ENCODE data around the gene CAPZB. TPM values are rescaled to one million over a fixed set of nuclear protein-coding genes. Genes with fewer than 3 reads are reported as not detected.

CAPZB gene
- total and polyA plus RNA-seq, 12 donors = 99.7 to 386 (median 164) TPM

DNA sequence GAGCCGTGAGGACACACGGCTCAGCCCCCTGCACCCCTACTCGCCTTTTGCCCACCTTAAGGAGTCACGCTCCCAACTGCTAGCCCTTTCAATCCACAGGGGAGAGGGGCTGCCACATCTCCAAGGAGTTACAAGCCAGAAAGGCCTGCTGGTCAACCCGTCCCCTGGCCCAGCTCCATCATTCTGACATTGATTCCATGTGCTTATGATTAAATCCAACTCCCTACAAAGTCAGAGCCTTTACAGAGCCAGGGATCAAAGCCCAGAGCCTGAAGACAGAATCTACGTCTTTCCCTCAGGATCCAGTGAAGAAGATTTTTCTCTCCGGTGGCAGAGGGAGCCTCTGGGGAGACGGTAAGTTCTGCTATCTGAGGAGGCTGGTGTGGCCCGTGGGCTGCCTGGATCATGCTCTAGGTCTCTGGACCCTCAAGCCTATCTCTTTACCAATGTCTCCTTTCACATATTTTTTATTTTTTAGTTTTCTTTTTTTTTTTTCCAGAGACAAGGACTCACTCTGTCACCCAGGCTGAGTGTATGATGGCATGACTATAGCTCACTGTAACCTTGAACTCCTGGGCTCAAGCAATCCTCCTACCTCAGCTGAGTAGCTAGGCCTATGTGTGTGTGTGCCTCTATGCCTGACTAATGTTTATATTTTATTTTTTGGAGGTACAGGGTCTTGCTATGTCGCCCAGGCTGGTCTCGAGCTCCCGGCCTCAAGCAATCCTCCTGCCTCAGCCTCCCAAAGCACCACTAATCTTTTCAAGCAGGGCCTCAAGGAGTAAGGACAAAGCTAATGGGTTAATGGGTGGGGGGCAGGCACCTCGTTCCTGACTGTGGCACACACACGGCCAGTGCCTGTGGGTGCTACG lies 111.9 kb downstream of the CAPZB start:
- intact Hi-C loops (cut with DNase I) = no loop called here
- peaks cover 21 to 38% of the 10 kb centered on the region in 2 donors for H3K4me1 ChIP-seq (replicated peaks in 1 of 2)
- peak in 6 of 7 donors; percentile 46 to 72 (median 64) for DNase-seq

GRCh38 chr1:19372602-19373001 lies 112.7 kb downstream of the CAPZB start:
- Histone ChIP-seq H3K36me3 (replicated peaks in 1 of 2) (peaks cover 0 to 35% of the 10 kb centered on the region in 2 donors), H3K27me3 (no peaks in the 10 kb centered on the region), H3K4me3 (no peak overlapping the region), H3K4me1 (replicated peaks in 1 of 2) (peaks cover 21 to 40% of the 10 kb centered on the region in 2 donors), H3K9me3 (replicated peaks in 1 of 3) (no peaks in the 10 kb centered on the region), H3K27ac (peak overlapping the region; percentile 60 to 89 (median 77))
- intact Hi-C loops (cut with DNase I) = no loop called here
- WGBS, 4 donors = 34 to 100% (median 71%) methylated on average over 3 to 7 of the region's 7 CpGs
- DNase-seq = peak in 4 of 7 donors; percentile 35 to 73 (median 56)
- TF ChIP-seq POLR2A (IDR thresholded peaks at IDR 0.05) (no peak), CTCF (IDR thresholded peaks at IDR 0.05) (no peak)

More for the DNA sequence above, 111.9 kb downstream of the CAPZB start:
- Histone ChIP-seq H3K36me3 (replicated peaks in 1 of 2) (peaks cover 0 to 44% of the 10 kb centered on the region in 2 donors), H3K4me3 (no peak overlapping the region), H3K27me3 (no peaks in the 10 kb centered on the region), H3K27ac (peak overlapping the region; percentile 60 to 89 (median 77)), H3K9me3 (replicated peaks in 1 of 3) (no peaks in the 10 kb centered on the region)
- WGBS, 4 donors = 66 to 75% (median 67%) methylated on average over 14 to 15 of the region's 15 CpGs
- no peak for TF ChIP-seq CTCF (IDR thresholded peaks at IDR 0.05)
- TF ChIP-seq POLR2A (IDR thresholded peaks at IDR 0.05) = no peak

DNA sequence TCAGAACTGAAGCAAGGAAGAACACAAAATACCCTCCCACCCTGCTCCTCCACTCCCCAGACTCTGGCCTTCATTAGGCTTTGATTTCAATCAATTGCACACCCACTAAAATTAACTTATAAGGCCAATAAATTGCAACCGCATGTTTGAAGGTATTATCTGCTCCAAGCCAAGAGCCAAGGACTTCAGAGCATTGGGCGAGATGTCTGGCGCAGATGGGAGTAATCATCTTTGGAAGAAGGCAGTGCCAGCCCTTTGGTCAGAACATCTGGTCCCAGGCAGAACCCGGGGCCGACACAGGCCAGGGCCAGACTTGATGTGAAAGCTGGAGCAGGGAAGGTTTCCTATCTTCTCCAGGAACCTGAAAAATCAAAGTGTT lies 113.2 kb downstream of the CAPZB start:
- intact Hi-C loops (cut with DNase I) = no loop called here
- H3K4me1 ChIP-seq (replicated peaks in 1 of 2) = peaks cover 21 to 41% of the 10 kb centered on the region in 2 donors
- DNase-seq = no peak
- H3K27me3 ChIP-seq = no peaks in the 10 kb centered on the region
- peaks cover 0 to 31% of the 10 kb centered on the region in 2 donors for H3K36me3 ChIP-seq (replicated peaks in 1 of 2)
- TF ChIP-seq POLR2A (IDR thresholded peaks at IDR 0.05) (no peak), CTCF (IDR thresholded peaks at IDR 0.05) (no peak)
- 66 to 79% (median 74%) methylated on average over 5 of the region's 5 CpGs for WGBS, 4 donors
- no peaks in the 10 kb centered on the region for H3K9me3 ChIP-seq (replicated peaks in 1 of 3)
- H3K27ac ChIP-seq = peak overlapping the region in 3 of 5 donors; percentile 77 to 89 (median 84)
- no peak overlapping the region for H3K4me3 ChIP-seq

DNA sequence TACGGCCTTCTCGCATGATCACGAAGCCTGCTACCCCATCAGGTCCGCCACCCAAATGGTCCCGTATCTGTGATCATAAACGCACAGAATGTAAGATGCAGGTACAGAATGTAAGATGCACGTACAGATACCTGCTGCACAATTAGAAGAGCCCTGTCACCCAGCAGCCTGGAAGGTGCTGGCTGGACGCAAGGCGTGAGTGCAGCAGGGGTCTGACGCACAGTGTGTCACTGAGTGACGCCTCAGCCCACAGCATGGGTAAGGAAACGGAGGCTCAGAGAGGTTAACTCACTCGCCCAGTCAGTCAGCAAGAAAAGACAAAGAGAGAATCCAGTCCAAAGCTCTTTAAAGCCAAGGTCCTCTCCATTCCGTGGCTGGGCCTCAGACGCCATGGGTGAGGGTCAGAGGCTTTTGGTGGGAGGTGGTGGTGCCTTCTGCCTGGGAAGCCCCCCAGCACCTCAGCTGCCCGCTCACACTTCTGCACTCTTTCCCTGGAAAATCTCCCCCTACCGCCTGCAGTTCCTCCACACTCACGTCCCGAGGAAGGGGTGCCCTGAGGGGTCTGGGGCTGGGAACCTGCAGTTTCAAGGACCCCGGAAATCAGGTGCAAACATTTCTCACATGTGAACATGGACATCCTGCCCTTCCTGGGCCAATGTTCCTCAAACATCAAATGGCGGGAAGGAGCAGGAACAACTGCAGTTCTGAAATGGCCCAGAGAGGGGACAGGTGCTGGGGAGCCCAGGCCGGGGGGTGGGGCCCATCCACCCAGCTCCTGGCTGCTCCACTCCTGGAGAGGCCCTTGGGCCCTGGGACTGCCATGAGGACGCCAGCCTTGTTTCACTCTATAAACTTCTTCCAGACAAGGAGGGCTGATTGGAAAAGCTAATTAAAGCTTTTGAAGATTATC lies 113.9 kb downstream of the CAPZB start:
- Histone ChIP-seq H3K9me3 (replicated peaks in 1 of 3) (no peaks in the 10 kb centered on the region), H3K4me1 (replicated peaks in 1 of 2) (peaks cover 21 to 41% of the 10 kb centered on the region in 2 donors), H3K4me3 (no peak overlapping the region), H3K27ac (peak overlapping the region in 3 of 5 donors; percentile 51 to 89 (median 77)), H3K27me3 (no peaks in the 10 kb centered on the region), H3K36me3 (replicated peaks in 1 of 2) (peaks cover 0 to 24% of the 10 kb centered on the region in 2 donors)
- no peak for TF ChIP-seq POLR2A (IDR thresholded peaks at IDR 0.05)
- no peak for TF ChIP-seq CTCF (IDR thresholded peaks at IDR 0.05)
- DNase-seq = no peak
- intact Hi-C loops (cut with DNase I) = no loop called here
- 87 to 95% (median 94%) methylated on average over 21 to 23 of the region's 23 CpGs for WGBS, 4 donors

Data from adrenal gland (tissue), 12 donors.